ENCODE results near the gene RIPPLY2. TPM values are rescaled to one million over a fixed set of nuclear protein-coding genes. Genes with fewer than 3 reads are reported as not detected.

The RIPPLY2 gene
- total and polyA plus RNA-seq, 4 donors = 0.05 to 0.24 TPM; not detected in 2

GRCh38 chr6:83875843-83876242 lies 22.7 kb downstream of the RIPPLY2 start:
- no peaks in the 10 kb centered on the region for H3K27me3 ChIP-seq (ENCODE audit: control insufficient read depth in 3 of 3, insufficient read depth in 3 of 3, low read length in 2 of 3)
- no peak overlapping the region for H3K27ac ChIP-seq (ENCODE audit: low read depth in 1 of 2, low read length in 1 of 2)
- H3K36me3 ChIP-seq (ENCODE audit: control insufficient read depth in 4 of 4, insufficient read depth in 4 of 4, low read length in 4 of 4) = peaks cover 0 to 2% (median 0%) of the 10 kb centered on the region in 4 donors
- no peaks in the 10 kb centered on the region for H3K4me1 ChIP-seq (ENCODE audit: control insufficient read depth in 5 of 5, insufficient read depth in 5 of 5, low read length in 5 of 5)
- ATAC-seq (ENCODE audit: insufficient read depth, low FRiP score) (no peak), DNase-seq (no peak)
- no peak overlapping the region for H3K9ac ChIP-seq (ENCODE audit: insufficient read depth in 1 of 2, low read length in 2 of 2)
- TF ChIP-seq CTCF (IDR thresholded peaks at IDR 0.05; ENCODE audit: control extremely low read depth, extremely low read depth) = no peak
- H3K9me3 ChIP-seq (ENCODE audit: control insufficient read depth in 4 of 4, insufficient read depth in 3 of 4, low read length in 3 of 4) = no peaks in the 10 kb centered on the region
- WGBS, 2 donors = 83 to 91% methylated on average over 6 of the region's 6 CpGs
- H3K4me3 ChIP-seq = no peak overlapping the region

DNA sequence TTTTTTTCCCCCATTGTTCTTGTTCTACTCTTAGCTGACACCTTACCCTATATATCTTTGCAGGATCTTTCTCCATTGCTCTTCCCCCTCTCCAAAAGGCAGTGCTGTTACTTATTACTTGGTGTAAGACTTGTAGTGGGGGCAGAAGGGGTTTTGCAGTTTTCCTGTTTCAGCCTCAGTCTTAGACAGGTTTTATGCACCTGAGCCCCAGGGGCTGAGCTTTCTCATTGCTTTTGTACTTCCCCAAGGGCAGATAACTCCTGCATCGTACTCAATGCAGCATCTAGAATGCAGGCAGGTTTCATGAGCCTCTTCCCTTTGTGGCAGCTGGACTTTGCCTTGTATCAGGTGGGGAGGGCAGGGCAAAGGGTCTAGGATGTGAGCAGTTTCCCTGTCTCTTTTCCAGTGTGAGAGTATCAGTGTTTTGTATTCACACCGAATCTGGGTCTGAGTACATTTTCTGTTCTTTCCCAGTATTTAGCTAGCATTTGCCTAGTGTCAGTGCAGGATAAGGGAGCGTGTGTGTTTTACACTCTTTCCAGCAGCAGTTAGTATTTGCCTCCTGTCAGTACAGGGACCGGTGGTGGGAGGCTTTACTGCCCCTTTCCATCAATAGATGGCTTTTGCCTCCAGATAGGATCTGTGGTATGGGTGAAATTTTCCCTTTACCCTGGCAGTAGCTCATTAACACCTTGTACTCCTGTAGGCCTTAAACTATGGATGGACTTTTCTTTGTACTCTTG lies 25.9 kb downstream of the RIPPLY2 start:
- DNase-seq (no peak), ATAC-seq (ENCODE audit: insufficient read depth, low FRiP score) (no peak)
- no peaks in the 10 kb centered on the region for H3K4me1 ChIP-seq (ENCODE audit: control insufficient read depth in 5 of 5, insufficient read depth in 5 of 5, low read length in 5 of 5)
- H3K27me3 ChIP-seq (ENCODE audit: control insufficient read depth in 3 of 3, insufficient read depth in 3 of 3, low read length in 2 of 3) = no peaks in the 10 kb centered on the region
- no peak overlapping the region for H3K4me3 ChIP-seq
- WGBS, 2 donors = 82 to 89% methylated on average over 4 of the region's 4 CpGs
- H3K36me3 ChIP-seq (ENCODE audit: control insufficient read depth in 4 of 4, insufficient read depth in 4 of 4, low read length in 4 of 4) = peaks cover 0 to 2% (median 0%) of the 10 kb centered on the region in 4 donors
- TF ChIP-seq CTCF (IDR thresholded peaks at IDR 0.05; ENCODE audit: control extremely low read depth, extremely low read depth) = no peak
- no peaks in the 10 kb centered on the region for H3K9me3 ChIP-seq (ENCODE audit: control insufficient read depth in 4 of 4, insufficient read depth in 3 of 4, low read length in 3 of 4)
- H3K9ac ChIP-seq (ENCODE audit: insufficient read depth in 1 of 2, low read length in 2 of 2) = no peak overlapping the region
- no peak overlapping the region for H3K27ac ChIP-seq (ENCODE audit: low read depth in 1 of 2, low read length in 1 of 2)

DNA sequence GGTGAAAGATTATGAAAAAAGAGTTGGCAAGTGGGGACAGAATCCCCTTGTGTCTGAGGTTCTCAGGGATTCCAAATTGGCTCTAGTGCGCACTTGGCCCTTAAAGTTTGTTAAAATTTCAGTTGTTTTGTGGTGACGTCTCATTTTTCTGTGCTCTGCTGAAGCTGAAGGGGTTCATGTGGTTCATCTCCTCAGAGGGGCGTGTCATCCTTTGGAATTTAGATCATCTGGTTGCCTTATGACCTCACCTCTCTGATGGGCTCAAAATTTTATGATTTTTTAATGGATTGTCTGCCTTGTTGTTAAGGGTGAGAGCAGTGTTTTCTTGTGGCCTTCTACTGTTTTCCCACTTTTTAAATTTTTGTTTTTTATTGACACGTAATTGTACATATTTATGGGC lies 26.6 kb downstream of the RIPPLY2 start:
- Histone ChIP-seq H3K27ac (ENCODE audit: low read depth in 1 of 2, low read length in 1 of 2) (no peak overlapping the region), H3K4me1 (ENCODE audit: control insufficient read depth in 5 of 5, insufficient read depth in 5 of 5, low read length in 5 of 5) (no peaks in the 10 kb centered on the region), H3K36me3 (ENCODE audit: control insufficient read depth in 4 of 4, insufficient read depth in 4 of 4, low read length in 4 of 4) (peaks cover 0 to 2% (median 0%) of the 10 kb centered on the region in 4 donors), H3K9ac (ENCODE audit: insufficient read depth in 1 of 2, low read length in 2 of 2) (no peak overlapping the region), H3K4me3 (no peak overlapping the region), H3K27me3 (ENCODE audit: control insufficient read depth in 3 of 3, insufficient read depth in 3 of 3, low read length in 2 of 3) (no peaks in the 10 kb centered on the region), H3K9me3 (ENCODE audit: control insufficient read depth in 4 of 4, insufficient read depth in 3 of 4, low read length in 3 of 4) (no peaks in the 10 kb centered on the region)
- DNase-seq = no peak
- WGBS, 2 donors = 88 to 94% methylated on average over 4 of the region's 4 CpGs
- TF ChIP-seq CTCF (IDR thresholded peaks at IDR 0.05; ENCODE audit: control extremely low read depth, extremely low read depth) = no peak
- no peak for ATAC-seq (ENCODE audit: insufficient read depth, low FRiP score)
